AG09319 (cell line): Measurements from ENCODE around the gene SPNS3.

Source experiments
- DNase-seq: peaks from one replicate; pipeline ENCODE4 v3.0.0-alpha.2; 2010; ENCODE audit warnings: low read depth; ENCODE audit errors: extremely low read depth
- CTCF ChIP-seq: IDR thresholded peaks from 2 replicates; pipeline ENCODE4 v1.5.1; 2011; ENCODE audit warnings: low read depth, mild to moderate bottlenecking, inconsistent platforms, low read length, moderate library complexity

Gene SPNS3

GRCh38 chr17:4532860-4533522, 99.3 kb downstream of the SPNS3 start:
- no peak for DNase-seq
- TF ChIP-seq CTCF: no peak

- TF ChIP-seq CTCF: no peak
- no peak for DNase-seq
Measured at GRCh38 chr17:4533523-4534504, 100.1 kb downstream of the SPNS3 start.

GRCh38 chr17:4534515-4534914, 100.8 kb downstream of the SPNS3 start:
- no peak for DNase-seq
- TF ChIP-seq CTCF: no peak

GRCh38 chr17:4534928-4535666, 101.4 kb downstream of the SPNS3 start:
- DNase-seq: no peak
- TF ChIP-seq CTCF: no peak

GRCh38 chr17:4535667-4536258, 102.0 kb downstream of the SPNS3 start:
- no peak for DNase-seq
- TF ChIP-seq CTCF: no peak

GRCh38 chr17:4536259-4536741, 102.6 kb downstream of the SPNS3 start:
- TF ChIP-seq CTCF: no peak
- DNase-seq: no peak
